ENCODE measurements around the gene TGFBI.

TGFBI gene

GRCh38 chr5:136028782-136029742 is at the start of gene TGFBI:
Gene TGFBI (plus strand): TSS chr5:136028988. CDS start chr5:136029056, 68 bp downstream.
- H3K9me3 Mint-ChIP-seq, result no peaks in the 10 kb centered on the region
- H3K4me1 Mint-ChIP-seq, result no peaks in the 10 kb centered on the region
- no peak within 1 kb of the TSS for H3K27ac Mint-ChIP-seq
- H3K27me3 Mint-ChIP-seq, result peaks cover 48% of the 10 kb centered on the region
- CTCF ChIA-PET, result no interaction called here
- DNase-seq, result no peak
- no peak within 1 kb of the TSS for H3K4me3 Mint-ChIP-seq
- no peaks in the 10 kb centered on the region for H3K36me3 Mint-ChIP-seq

- H3K9me3 Mint-ChIP-seq, result no peaks in the 10 kb centered on the region
- H3K27me3 Mint-ChIP-seq, result peaks cover 10% of the 10 kb centered on the region
- H3K4me1 Mint-ChIP-seq, result no peaks in the 10 kb centered on the region
- no peak overlapping the region for H3K27ac Mint-ChIP-seq
- no peaks in the 10 kb centered on the region for H3K36me3 Mint-ChIP-seq
- CTCF ChIA-PET, result no interaction called here
- DNase-seq, result no peak
- no peak overlapping the region for H3K4me3 Mint-ChIP-seq
Observed at GRCh38 chr5:135978993-135979392, 49.8 kb upstream of the TGFBI start.

- no peaks in the 10 kb centered on the region for H3K9me3 Mint-ChIP-seq
- no peak overlapping the region for H3K4me3 Mint-ChIP-seq
- no peak for DNase-seq
- H3K4me1 Mint-ChIP-seq, result no peaks in the 10 kb centered on the region
- H3K27ac Mint-ChIP-seq, result no peak overlapping the region
- no peaks in the 10 kb centered on the region for H3K36me3 Mint-ChIP-seq
- CTCF ChIA-PET, result no interaction called here
- H3K27me3 Mint-ChIP-seq, result peaks cover 10% of the 10 kb centered on the region
Observed at GRCh38 chr5:135979510-135979909, 49.3 kb upstream of the TGFBI start.

- no peak for DNase-seq
- no peaks in the 10 kb centered on the region for H3K36me3 Mint-ChIP-seq
- H3K4me3 Mint-ChIP-seq, result no peak overlapping the region
- no peaks in the 10 kb centered on the region for H3K4me1 Mint-ChIP-seq
- CTCF ChIA-PET, result no interaction called here
- no peaks in the 10 kb centered on the region for H3K9me3 Mint-ChIP-seq
- no peak overlapping the region for H3K27ac Mint-ChIP-seq
- H3K27me3 Mint-ChIP-seq, result peaks cover 10% of the 10 kb centered on the region
Observed at GRCh38 chr5:135980620-135981019, 48.2 kb upstream of the TGFBI start.

GRCh38 chr5:135985951-135986350 is 42.8 kb upstream of the TGFBI start:
- Mint-ChIP-seq H3K27ac (no peak overlapping the region), H3K4me1 (no peaks in the 10 kb centered on the region), H3K9me3 (no peaks in the 10 kb centered on the region), H3K36me3 (no peaks in the 10 kb centered on the region), H3K4me3 (no peak overlapping the region), H3K27me3 (peaks cover 3% of the 10 kb centered on the region)
- no peak for DNase-seq
- CTCF ChIA-PET, result no interaction called here

- no peak for DNase-seq
- Mint-ChIP-seq H3K4me1 (no peaks in the 10 kb centered on the region), H3K9me3 (no peaks in the 10 kb centered on the region), H3K27ac (no peak overlapping the region), H3K36me3 (no peaks in the 10 kb centered on the region), H3K4me3 (no peak overlapping the region), H3K27me3 (peaks cover 4% of the 10 kb centered on the region)
- CTCF ChIA-PET, result interaction anchor here (1.5 kb wide), 1 partner anchor 8 kb away, joined by 4 read pairs; no protein-coding TSS in a partner anchor
Observed at GRCh38 chr5:135986401-135986800, 42.4 kb upstream of the TGFBI start.

- H3K4me3 Mint-ChIP-seq, result no peak overlapping the region
- no peaks in the 10 kb centered on the region for H3K4me1 Mint-ChIP-seq
- no peaks in the 10 kb centered on the region for H3K36me3 Mint-ChIP-seq
- no peak overlapping the region for H3K27ac Mint-ChIP-seq
- no peak for DNase-seq
- CTCF ChIA-PET, result interaction anchor here (1.5 kb wide), 1 partner anchor 9 kb away, joined by 4 read pairs; no protein-coding TSS in a partner anchor
- H3K27me3 Mint-ChIP-seq, result peaks cover 4% of the 10 kb centered on the region
- H3K9me3 Mint-ChIP-seq, result no peaks in the 10 kb centered on the region
Observed at GRCh38 chr5:135986891-135987401, 41.8 kb upstream of the TGFBI start.

GRCh38 chr5:135988546-135988945 is 40.2 kb upstream of the TGFBI start:
- Mint-ChIP-seq H3K36me3 (no peaks in the 10 kb centered on the region), H3K9me3 (no peaks in the 10 kb centered on the region), H3K27ac (no peak overlapping the region), H3K27me3 (peaks cover 4% of the 10 kb centered on the region), H3K4me1 (no peaks in the 10 kb centered on the region), H3K4me3 (no peak overlapping the region)
- DNase-seq, result no peak
- CTCF ChIA-PET, result no interaction called here

GRCh38 chr5:135989686-135990085 is 39.1 kb upstream of the TGFBI start:
- CTCF ChIA-PET, result no interaction called here
- Mint-ChIP-seq H3K4me1 (no peaks in the 10 kb centered on the region), H3K27ac (no peak overlapping the region), H3K9me3 (no peaks in the 10 kb centered on the region), H3K4me3 (no peak overlapping the region), H3K27me3 (peaks cover 4% of the 10 kb centered on the region), H3K36me3 (no peaks in the 10 kb centered on the region)
- no peak for DNase-seq

- no peaks in the 10 kb centered on the region for H3K4me1 Mint-ChIP-seq
- no peaks in the 10 kb centered on the region for H3K36me3 Mint-ChIP-seq
- DNase-seq, result no peak
- CTCF ChIA-PET, result no interaction called here
- no peak overlapping the region for H3K4me3 Mint-ChIP-seq
- no peak overlapping the region for H3K27ac Mint-ChIP-seq
- H3K9me3 Mint-ChIP-seq, result no peaks in the 10 kb centered on the region
- peaks cover 4% of the 10 kb centered on the region for H3K27me3 Mint-ChIP-seq
Observed at GRCh38 chr5:135990528-135991255, 38.1 kb upstream of the TGFBI start.

GRCh38 chr5:135991429-135991828 is 37.4 kb upstream of the TGFBI start:
- no peak overlapping the region for H3K4me3 Mint-ChIP-seq
- peaks cover 8% of the 10 kb centered on the region for H3K27me3 Mint-ChIP-seq
- no peaks in the 10 kb centered on the region for H3K36me3 Mint-ChIP-seq
- H3K4me1 Mint-ChIP-seq, result no peaks in the 10 kb centered on the region
- no peak for DNase-seq
- CTCF ChIA-PET, result no interaction called here
- H3K9me3 Mint-ChIP-seq, result no peaks in the 10 kb centered on the region
- no peak overlapping the region for H3K27ac Mint-ChIP-seq

- peaks cover 9% of the 10 kb centered on the region for H3K27me3 Mint-ChIP-seq
- no peaks in the 10 kb centered on the region for H3K4me1 Mint-ChIP-seq
- no peaks in the 10 kb centered on the region for H3K36me3 Mint-ChIP-seq
- no peak overlapping the region for H3K27ac Mint-ChIP-seq
- no peaks in the 10 kb centered on the region for H3K9me3 Mint-ChIP-seq
- no peak overlapping the region for H3K4me3 Mint-ChIP-seq
- DNase-seq, result no peak
- CTCF ChIA-PET, result no interaction called here
Observed at GRCh38 chr5:135993335-135993879, 35.4 kb upstream of the TGFBI start.

- no peaks in the 10 kb centered on the region for H3K4me1 Mint-ChIP-seq
- no peak for DNase-seq
- CTCF ChIA-PET, result no interaction called here
- H3K36me3 Mint-ChIP-seq, result no peaks in the 10 kb centered on the region
- no peak overlapping the region for H3K27ac Mint-ChIP-seq
- H3K9me3 Mint-ChIP-seq, result no peaks in the 10 kb centered on the region
- H3K4me3 Mint-ChIP-seq, result no peak overlapping the region
- H3K27me3 Mint-ChIP-seq, result peaks cover 9% of the 10 kb centered on the region
Observed at GRCh38 chr5:135993880-135994636, 34.7 kb upstream of the TGFBI start.

- DNase-seq, result no peak
- no peak overlapping the region for H3K27ac Mint-ChIP-seq
- CTCF ChIA-PET, result no interaction called here
- H3K4me1 Mint-ChIP-seq, result no peaks in the 10 kb centered on the region
- H3K27me3 Mint-ChIP-seq, result peaks cover 5% of the 10 kb centered on the region
- no peaks in the 10 kb centered on the region for H3K36me3 Mint-ChIP-seq
- no peak overlapping the region for H3K4me3 Mint-ChIP-seq
- no peaks in the 10 kb centered on the region for H3K9me3 Mint-ChIP-seq
Observed at GRCh38 chr5:135995976-135996375, 32.8 kb upstream of the TGFBI start.

Data from activated naive CD4-positive, alpha-beta T cell treated with anti-CD3 and anti-CD28 coated beads, Interleukin-2, amount 10 ng/mL, durations not matched to agents 7 days and 5 days (primary cell).